Peyer's patch (tissue), 4 donors: Measurements from ENCODE around the gene ZNF714. TPM values are rescaled to one million over a fixed set of nuclear protein-coding genes. Genes with fewer than 3 reads are reported as not detected.
"Not testable (repeated sequence)": the region's sequence is repeated elsewhere in the genome, so short reads cannot be mapped to it uniquely, and the experiment has no call there.

Experiments
- DNase-seq, 3 donors: peaks; one replicate each; pipeline ENCODE4 v3.0.0-alpha.2; 2017 to 2019
- H3K27ac ChIP-seq, 4 donors: fragments of 200-600 bp; sonication (generic); one replicate each; pipeline ENCODE4 v1.5.1; 2016 to 2019
- H3K27me3 ChIP-seq, 2 donors: fragments of 200-600 bp; sonication (generic); one replicate each; pipeline ENCODE4 v1.5.1; 2019
- H3K36me3 ChIP-seq, 3 donors: fragments of 200-600 bp; sonication (generic); one replicate each; pipeline ENCODE4 v1.5.1; 2016 to 2019
- H3K4me1 ChIP-seq, 4 donors: fragments of 200-600 bp; sonication (generic); one replicate each; pipeline ENCODE4 v1.5.1; 2016 to 2019
- H3K4me3 ChIP-seq, 4 donors: fragments of 200-600 bp; sonication (generic); 1 replicate in 3 of 4; 2 replicates in 1 of 4; pipeline ENCODE4 v1.5.1; 2016 to 2019; ENCODE audit warnings: mild to moderate bottlenecking in 1 of 4
- H3K9me3 ChIP-seq, 4 donors: fragments of 200-600 bp; sonication (generic); one replicate each; pipeline ENCODE4 v1.5.1; 2016 to 2019; ENCODE audit warnings: mild to moderate bottlenecking in 1 of 4
- POLR2A ChIP-seq, 2 donors: fragments of 450-650 bp; IDR thresholded peaks; one replicate each; pipeline ENCODE4 v1.5.1; 2017; ENCODE audit warnings: antibody characterized with exemption in 2 of 2, mild to moderate bottlenecking in 2 of 2, moderate library complexity in 2 of 2
- total RNA-seq, 4 donors: library from RNA; depleted of rRNA; stranded (reverse); fragments of >200 nt; gene quantifications; one replicate each; pipeline ENCODE4 v1.1.0, GENCODE V29; 2016
- TF ChIP-seq, protein P1 (sequence below), 6 experiments: fragments of 450-650 bp in 4 of 6; fragments of 200-600 bp in 2 of 6; sonication (generic) in 1 of 6; IDR thresholded peaks; one replicate each; pipeline ENCODE4 v1.5.1; 2017 to 2019; ENCODE audit warnings: antibody characterized with exemption in 6 of 6, mild to moderate bottlenecking in 3 of 6, moderate library complexity in 1 of 6

The ZNF714 gene
- total RNA-seq, 4 donors from 2014 or later = 7.8 to 16.5 (median 11.4) TPM

GRCh38 chr19:21130097-21130775 lies 48.2 kb downstream of the ZNF714 start:
- Histone ChIP-seq H3K36me3 (no peaks in the 10 kb centered on the region), H3K27ac (no peak overlapping the region), H3K9me3 (no peaks in the 10 kb centered on the region), H3K4me1 (no peaks in the 10 kb centered on the region), H3K27me3 (no peaks in the 10 kb centered on the region), H3K4me3 (no peak overlapping the region)
- TF ChIP-seq, protein P1, sequence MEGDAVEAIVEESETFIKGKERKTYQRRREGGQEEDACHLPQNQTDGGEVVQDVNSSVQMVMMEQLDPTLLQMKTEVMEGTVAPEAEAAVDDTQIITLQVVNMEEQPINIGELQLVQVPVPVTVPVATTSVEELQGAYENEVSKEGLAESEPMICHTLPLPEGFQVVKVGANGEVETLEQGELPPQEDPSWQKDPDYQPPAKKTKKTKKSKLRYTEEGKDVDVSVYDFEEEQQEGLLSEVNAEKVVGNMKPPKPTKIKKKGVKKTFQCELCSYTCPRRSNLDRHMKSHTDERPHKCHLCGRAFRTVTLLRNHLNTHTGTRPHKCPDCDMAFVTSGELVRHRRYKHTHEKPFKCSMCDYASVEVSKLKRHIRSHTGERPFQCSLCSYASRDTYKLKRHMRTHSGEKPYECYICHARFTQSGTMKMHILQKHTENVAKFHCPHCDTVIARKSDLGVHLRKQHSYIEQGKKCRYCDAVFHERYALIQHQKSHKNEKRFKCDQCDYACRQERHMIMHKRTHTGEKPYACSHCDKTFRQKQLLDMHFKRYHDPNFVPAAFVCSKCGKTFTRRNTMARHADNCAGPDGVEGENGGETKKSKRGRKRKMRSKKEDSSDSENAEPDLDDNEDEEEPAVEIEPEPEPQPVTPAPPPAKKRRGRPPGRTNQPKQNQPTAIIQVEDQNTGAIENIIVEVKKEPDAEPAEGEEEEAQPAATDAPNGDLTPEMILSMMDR (IDR thresholded peaks at IDR 0.05) = no peak
- no peak for TF ChIP-seq POLR2A (IDR thresholded peaks at IDR 0.05)
- DNase-seq = no peak

DNA sequence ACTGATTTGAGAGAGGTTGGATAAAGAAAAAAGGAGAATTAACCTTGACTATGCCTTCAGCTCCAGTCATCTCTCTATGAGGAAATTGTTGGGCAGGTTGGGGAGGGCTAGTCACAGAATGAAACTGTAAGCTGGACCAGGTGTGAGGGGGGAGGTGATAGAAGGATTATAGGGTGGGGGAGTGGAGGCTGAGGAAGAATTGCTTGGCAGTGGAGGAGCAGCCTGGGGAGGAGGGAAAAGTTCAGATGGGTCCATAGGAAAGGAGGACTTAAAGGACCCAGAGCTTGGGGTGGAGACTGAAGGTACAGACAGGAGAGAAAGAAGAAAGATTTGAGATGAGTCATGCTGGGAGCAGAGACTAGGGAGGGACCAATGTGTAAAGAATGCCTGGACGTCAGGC lies 51.6 kb downstream of the ZNF714 start:
- H3K36me3 ChIP-seq = no peaks in the 10 kb centered on the region
- H3K27ac ChIP-seq = no peak overlapping the region
- H3K4me1 ChIP-seq = no peaks in the 10 kb centered on the region
- TF ChIP-seq POLR2A (IDR thresholded peaks at IDR 0.05) = no peak
- TF ChIP-seq, protein P1 (IDR thresholded peaks at IDR 0.05) = no peak
- no peaks in the 10 kb centered on the region for H3K27me3 ChIP-seq
- H3K9me3 ChIP-seq = no peaks in the 10 kb centered on the region
- H3K4me3 ChIP-seq = no peak overlapping the region
- DNase-seq = no peak

DNA sequence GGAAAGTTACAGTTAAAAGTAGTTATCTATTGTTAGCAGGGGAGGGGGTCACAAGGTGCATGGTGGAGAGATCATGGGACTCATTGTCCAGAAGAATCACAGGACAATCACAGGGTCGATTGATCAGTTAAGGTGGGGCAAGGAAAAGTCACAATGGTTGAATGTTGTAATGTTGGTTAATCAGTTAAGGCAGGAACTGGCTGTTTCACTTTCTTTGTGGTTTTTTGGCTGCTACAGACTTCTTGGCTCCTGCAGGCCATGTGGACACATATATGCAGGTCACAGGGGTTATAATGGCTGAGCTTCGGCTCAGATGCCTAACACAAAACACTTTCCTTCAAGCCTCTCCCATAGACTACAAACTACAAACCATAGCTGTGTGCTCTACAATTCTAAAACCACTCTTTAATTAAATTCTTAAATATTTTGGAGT lies 52.9 kb downstream of the ZNF714 start:
- no peak for DNase-seq
- Histone ChIP-seq H3K27me3 (no peaks in the 10 kb centered on the region), H3K27ac (no peak overlapping the region), H3K9me3 (no peaks in the 10 kb centered on the region), H3K36me3 (no peaks in the 10 kb centered on the region), H3K4me3 (no peak overlapping the region), H3K4me1 (no peaks in the 10 kb centered on the region)
- TF ChIP-seq POLR2A (IDR thresholded peaks at IDR 0.05) = no peak
- TF ChIP-seq, protein P1 (IDR thresholded peaks at IDR 0.05) = no peak

- no peak overlapping the region for H3K4me3 ChIP-seq
- TF ChIP-seq, protein P1 (IDR thresholded peaks at IDR 0.05) = no peak
- no peak for TF ChIP-seq POLR2A (IDR thresholded peaks at IDR 0.05)
- DNase-seq = no peak
These were observed 53.4 kb downstream of the ZNF714 start for GRCh38 chr19:21135433-21135832.

DNA sequence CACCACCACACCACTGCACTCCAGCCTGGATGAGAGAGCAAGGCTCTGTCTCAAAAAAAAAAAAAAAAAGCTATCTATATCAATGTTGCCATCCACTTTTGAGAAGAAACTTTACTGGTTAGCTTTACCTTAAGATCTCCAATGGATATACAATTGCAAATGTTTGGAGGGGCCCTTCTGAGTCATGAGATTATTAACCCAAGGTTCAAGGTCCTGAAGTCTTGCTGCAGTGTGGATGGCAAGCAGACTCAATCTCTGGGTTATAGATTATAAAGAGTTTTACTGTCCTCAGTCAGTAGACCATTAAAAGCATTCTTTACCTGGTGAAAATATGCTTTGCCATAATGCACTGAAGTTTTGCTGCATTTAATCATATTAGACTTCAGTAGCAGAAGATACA lies 56.1 kb downstream of the ZNF714 start:
- TF ChIP-seq, protein P1 (IDR thresholded peaks at IDR 0.05) = no peak
- TF ChIP-seq POLR2A (IDR thresholded peaks at IDR 0.05) = no peak
- H3K4me3 ChIP-seq = no peak overlapping the region
- no peak overlapping the region for H3K27ac ChIP-seq
- DNase-seq = no peak
- no peaks in the 10 kb centered on the region for H3K36me3 ChIP-seq
- H3K9me3 ChIP-seq = no peaks in the 10 kb centered on the region
- peaks cover 0 to 8% (median 0%) of the 10 kb centered on the region in 4 donors for H3K4me1 ChIP-seq
- H3K27me3 ChIP-seq = no peaks in the 10 kb centered on the region

More at GRCh38 chr19:21135433-21135832, 53.4 kb downstream of the ZNF714 start:
- Histone ChIP-seq H3K27ac (no peak overlapping the region), H3K27me3 (no peaks in the 10 kb centered on the region), H3K36me3 (no peaks in the 10 kb centered on the region), H3K9me3 (no peaks in the 10 kb centered on the region), H3K4me1 (no peaks in the 10 kb centered on the region)

DNA sequence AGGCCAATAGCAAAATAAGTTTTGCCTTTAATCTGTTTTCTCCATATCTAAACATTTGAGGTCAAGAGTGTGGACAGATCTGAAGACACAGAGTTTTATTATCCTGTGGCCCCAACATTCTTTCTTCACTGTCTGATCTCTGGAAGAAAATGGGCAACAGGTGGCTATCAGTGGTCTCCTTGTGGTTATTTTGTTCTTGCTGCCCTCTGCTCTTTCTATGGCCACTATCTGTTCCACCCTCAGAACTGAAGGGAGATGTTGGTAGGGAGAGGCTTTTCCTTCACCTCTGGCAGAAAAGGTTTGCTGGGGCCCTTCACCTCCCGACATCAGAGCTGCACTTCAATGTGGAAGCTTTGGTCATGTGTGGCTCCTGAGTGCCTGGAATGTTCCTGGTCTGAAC lies 59.0 kb downstream of the ZNF714 start:
- H3K4me1 ChIP-seq, H3K9me3 ChIP-seq, H3K27ac ChIP-seq, H3K4me3 ChIP-seq, H3K27me3 ChIP-seq, DNase-seq: not testable (repeated sequence)
- H3K36me3 ChIP-seq = peaks cover 0 to 23% (median 0%) of the 10 kb centered on the region in 3 donors
